COLO829 (cell line): ENCODE measurements around the gene FGFBP1.

Experiments
- DNase-seq: peaks from one replicate; pipeline ENCODE4 v3.0.0; 2012; ENCODE audit warnings: low spot score

FGFBP1 gene

DNA sequence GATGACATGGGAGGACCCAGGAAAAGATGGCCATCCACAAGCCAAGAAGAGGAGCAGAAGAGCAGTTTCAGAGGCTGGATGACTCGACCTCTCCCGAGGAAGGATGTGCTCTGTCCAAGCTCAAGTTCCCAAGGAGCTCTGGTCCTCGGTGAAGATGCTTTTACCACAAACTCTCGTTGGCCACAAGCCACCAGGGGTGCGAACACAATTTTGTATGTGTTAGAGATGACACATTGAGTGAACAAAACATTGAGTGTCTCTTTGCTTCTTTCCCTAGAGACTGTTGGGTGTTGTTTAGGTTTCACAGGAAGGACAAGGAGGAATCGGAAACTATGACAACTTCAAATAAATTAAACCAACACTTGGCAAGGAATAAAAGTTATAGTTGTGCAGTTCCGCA is 26.3 kb downstream of the FGFBP1 start:
- no peak for DNase-seq

DNA sequence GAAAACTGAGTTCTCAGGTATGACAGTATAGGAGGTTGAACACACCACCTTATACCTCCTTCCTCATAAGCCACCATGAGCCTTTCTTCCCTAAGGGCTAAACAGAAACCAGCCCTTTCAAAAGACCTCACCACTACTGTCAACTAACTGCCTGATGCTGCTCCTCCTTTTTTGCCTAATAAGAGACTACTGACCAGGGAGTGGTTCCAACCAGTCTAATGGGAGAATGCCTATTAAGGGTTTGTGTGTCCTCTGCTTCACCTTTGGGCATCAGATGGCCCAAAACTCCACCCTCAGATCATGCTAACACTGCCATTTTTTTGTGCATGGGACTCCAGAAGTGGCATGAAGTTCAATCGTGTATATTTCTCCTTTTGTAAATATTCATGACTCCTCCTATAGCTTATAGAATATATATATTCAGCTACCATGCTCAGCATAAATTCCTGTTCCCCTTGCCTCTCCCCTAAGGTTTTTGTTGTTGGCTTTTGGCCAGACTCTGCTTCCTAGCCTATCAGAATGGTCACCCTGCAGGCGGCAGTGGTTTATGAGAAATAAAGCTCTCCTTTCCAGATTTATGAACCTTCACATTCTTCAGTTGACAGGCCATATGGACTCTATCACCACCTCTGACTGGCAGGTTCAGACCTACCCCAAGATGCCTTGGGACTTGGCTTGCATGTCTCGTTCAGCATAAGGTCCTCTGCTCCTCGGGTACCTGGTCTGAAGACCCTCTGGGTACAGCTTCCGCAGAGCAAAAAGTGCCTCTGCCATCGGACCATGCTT is 28.2 kb downstream of the FGFBP1 start:
- DNase-seq: no peak

DNA sequence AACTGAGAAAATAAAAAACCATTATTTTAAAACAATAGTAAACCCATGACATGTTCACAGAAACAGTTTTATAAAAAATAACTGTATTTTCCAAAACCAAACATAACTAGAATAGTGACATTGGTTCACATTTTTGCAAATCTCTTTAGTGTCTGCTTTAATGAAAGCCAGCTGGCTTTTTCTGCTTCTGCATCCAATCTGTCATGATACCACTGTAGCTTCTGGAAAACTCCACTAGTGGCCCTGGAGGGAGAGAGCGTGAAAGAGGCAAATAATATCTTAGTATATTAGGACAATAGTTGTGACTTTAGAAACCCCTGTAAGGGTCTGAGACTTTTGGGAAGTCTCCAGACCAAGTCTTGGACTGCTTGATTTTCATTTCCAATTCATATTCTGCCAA is 31.1 kb downstream of the FGFBP1 start:
- no peak for DNase-seq

DNA sequence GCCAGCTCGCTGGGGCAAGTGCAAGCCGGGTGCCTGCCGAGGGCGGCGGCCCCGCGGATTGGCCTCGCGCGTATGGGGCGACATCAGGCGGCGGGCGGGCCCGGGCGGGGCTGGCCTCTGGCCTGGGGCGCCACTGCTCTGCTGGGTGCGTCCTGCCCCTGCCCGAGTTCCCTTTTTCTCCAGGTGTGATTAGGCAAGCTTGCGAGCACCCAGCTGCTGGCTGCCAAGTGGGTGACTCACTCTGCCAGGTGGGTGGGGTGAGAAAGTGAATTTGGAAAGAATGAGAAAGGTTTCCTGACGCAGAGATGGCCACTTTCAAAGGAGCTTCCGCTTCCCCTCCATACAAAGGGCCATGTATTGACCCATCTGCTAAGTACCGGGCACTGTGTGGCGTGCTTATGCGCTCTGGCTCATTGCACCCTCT is 32.5 kb downstream of the FGFBP1 start:
- DNase-seq: no peak

DNA sequence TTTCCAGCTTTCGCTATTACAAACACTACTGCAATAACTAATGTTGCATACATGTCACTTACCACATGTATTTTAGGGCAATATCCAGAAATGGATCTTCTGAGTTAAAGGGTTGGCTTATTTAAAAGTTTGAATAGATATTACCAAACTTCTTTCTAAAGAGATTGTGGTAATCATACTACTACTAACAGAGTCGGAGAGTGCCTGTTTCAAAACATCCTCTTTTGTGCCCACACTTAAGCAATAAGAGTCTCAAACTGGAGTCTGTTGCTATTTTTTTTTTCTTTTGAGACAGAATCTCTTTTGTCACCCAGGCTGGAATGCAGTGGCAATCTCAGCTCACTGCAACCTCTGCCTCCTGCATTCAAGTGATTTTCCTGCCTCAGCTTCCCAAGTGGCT is 35.8 kb downstream of the FGFBP1 start:
- DNase-seq: no peak

DNA sequence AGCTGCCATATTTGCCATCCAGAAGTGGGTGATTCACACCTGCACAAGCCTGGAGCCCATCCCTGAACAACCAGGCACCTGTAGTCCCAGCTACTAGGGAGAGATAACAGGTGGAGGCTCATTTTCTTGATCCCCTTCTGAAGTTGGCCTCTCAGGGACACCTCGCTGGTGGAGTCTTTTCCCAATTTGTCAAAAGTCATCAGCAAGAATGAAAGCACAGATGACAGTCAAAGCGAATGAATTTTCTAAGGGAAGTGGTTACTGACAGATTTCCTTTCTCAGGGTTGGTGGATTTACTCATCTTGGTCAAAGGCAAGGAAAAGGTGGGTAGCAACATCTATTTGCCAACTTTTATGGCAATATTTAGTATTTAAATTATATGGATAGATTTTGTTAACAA is 36.5 kb downstream of the FGFBP1 start:
- DNase-seq: no peak

DNA sequence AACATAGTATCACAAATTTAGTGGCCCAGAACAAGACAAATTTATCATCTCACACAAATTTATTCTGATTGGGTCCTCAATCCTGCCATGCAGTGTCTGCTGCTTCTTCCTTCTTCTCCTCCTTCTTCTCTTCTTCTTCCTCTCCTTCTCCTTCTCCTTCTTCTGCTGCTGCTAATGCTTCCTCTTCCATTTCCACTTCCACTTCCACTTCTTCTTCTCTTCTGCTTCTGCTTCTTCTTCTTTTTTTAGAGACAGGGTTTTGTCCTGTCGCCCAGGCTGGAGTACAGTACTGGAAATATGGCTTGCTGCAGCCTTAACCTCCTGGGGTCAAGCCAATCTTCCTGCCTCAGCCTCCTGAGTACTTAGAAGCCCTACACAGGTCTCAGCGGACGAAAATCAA is 37.5 kb downstream of the FGFBP1 start:
- DNase-seq: no peak

DNA sequence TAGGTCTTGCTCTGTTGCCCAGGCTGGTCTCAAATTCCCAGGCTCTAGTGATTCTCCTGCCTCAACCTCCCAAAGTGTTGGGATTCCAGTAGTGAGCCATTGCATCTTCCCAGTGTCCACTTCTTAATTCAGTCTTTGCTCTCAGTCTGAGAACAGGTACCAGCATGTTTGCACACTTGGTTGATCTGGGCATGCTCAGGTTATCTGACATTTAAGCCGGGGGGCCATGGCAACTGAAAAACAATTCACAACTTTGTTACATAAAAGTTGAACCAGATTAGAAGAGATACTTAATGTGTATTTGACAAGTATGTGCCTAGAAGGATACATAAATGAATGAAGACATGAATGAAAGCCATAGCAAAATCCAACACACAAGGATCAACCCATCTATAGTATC is 39.0 kb downstream of the FGFBP1 start:
- DNase-seq: no peak

DNA sequence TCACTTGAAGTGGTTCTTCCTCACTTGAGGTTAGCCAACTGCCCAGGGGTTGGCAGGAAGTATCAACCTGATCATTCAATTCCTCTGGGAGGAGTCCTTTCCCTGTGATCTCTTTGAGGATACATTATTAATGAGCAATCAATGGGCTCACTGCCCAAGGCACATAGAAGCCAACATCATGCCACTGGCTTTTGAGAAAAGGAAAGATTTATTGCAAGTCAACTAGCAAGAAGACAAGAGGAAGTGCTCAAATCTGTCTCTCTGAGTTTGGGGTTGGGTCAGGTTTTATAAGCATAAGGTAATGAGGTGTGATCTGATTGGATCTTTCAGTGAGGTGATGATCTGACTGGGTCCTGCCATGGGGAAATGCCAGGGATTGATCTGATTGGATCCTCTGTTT is 39.6 kb downstream of the FGFBP1 start:
- no peak for DNase-seq

DNA sequence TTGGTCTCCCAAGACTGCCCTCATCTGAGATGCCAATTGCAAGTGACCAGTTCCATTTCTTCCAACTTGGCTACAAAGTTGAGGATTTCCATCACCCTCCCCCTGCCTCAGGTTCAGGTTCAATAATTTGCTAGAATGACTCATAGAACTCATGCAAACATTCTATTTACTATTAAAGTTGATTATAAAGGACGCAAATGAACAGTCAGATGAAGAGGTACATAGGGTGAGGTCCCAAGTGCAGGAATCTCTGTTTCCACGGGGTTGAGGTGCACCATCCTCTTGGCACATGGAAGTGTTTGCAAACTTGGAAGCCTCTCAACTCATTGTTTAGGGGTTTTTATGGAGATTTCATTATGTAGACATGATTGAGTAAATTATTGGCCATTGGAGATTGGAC is 41.0 kb downstream of the FGFBP1 start:
- no peak for DNase-seq

DNA sequence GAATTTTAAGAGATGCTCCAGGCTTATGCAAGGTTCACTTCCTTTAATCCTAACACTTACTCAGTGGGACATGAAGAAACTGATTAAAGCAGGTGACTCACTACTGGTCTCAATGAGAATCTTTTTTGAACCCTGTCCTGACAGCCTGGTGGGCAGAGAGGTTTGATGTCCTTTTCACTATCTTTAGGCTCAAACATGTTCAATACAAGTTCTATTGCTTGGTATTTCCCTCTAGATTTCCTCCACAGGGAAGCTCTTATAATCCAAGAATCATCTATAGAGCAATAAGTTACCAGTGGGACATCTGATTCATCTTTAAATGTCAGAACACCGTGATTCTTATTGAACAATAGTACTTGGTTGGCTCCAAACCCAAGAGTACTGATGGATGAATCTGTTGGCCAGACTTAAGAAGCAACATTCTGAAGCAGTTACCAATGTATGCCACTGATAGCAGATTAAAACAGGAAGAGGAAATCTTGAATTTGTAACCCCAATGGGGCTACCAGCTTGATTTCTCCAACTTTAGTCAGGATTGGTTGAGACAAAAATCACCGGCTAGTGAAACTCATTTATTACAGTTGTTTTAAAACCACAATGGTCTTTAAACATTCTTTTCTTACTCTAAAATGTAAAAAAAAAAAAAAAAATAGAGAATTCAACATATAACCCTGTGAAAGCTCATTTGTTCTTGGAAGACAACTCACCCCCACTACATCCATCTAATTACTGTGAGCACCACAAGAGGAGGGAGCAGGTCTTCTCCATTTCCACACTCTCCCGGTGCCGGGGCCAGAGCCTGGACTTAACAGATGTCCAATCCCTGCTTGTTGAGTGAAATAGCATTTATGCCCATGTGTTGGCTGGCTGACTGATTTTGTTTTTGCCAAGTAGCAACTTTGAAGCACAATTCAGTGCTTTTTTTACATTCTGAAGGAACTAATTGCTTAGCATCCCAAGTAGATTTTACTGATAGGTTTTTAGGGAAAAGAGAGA is 43.3 kb downstream of the FGFBP1 start:
- DNase-seq: no peak

DNA sequence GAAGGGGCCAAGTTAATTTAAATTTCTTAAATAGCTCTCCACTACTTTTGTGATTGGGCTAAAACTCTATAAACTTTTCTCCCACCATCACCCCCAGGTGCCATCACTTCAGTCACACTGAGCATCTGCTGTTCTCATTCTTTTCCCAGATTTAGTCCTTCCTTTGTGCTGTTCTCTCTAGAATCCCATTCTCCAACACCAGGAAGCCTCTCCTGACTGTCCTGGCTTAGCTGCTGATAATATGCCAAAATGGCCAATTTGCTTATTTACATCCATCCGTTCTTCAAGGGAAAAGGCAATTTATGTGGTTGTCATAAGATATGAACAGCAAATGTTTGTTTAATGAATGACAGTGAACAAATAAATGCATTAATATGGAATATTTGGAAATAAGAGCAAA is 44.1 kb downstream of the FGFBP1 start:
- DNase-seq: no peak

DNA sequence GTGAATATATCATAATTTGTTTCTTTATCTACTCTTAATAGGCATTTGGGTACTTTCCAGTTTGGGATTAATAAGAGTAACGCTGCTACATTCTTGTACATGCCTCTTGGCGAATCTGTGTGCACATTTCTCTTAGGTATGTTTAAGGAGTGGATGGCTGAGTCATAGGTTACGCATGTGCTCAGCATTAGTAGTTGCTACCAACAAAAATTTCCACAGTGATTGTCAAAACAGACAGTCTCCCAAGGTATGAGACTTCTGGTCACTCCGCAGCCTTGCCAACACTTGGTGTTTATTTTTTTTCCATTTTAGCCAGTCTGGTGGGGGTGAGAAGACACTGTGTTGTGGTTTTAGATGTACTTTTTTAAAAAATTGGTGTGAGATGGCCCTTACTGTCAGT is 44.6 kb downstream of the FGFBP1 start:
- DNase-seq: no peak

DNA sequence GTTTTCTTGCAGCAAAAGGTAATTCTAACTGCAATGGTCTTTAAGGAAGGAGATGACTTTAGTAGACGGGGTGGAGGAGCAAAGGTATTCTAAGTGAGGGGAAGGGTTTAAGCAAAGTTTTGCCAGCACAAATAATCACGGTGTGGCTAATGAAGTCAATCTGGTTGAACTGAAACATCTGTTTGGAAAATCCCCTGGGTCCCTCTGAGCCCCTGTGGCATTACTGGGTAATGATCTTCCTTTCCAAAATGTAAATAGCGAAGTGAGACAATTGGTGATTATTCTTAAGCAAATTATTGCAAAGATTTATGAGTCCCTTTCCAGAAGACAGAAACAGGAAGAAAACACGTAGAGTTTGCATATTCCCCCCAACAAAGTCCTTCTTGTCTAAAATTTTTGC is 47.2 kb downstream of the FGFBP1 start:
- no peak for DNase-seq

DNA sequence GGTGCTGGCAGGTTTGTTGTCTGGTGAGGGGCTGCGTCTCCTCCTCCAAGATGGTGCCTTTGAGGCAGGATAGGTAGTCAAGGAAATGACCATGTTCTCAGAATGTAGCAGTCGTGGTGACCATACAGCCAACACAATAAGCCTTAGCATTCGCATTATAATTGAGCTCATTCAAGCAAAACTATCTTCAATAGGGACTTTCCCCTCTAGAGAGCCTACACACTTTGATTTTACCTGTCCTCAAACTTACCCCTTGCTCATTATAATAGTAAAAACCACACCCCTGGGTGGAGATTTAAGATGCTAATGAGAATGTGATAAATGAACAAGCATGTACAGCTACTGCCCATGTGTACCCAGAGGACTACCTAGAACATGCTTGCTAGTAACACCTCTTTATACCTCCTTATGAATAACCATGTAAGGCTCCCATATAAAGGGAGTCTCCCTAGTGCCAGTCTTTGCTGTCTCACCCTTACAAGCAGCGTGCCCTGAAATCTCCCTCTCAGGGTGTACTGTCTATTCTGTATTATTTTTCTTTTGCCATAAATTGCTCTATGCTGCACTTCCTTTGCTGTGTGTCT is 48.2 kb downstream of the FGFBP1 start:
- DNase-seq: no peak

DNA sequence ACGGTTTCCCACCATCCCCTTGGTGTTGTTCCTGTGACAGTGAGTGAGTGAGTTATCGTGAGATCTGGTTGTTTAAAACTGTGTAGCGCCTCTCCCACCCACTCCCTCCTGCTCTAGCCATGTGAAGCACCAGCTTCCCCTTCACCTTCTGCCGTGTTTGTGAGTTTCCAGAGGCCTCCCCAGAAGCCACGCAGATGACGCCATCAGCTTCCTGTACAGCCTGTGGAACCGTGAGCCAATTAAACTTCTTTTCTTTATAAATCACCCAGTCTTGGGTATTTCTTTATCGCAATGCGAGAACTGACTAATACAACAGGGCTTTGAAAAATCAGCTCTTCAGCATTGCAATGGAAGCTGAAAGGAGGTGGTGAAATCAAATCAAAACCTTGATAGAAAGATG is 50.0 kb downstream of the FGFBP1 start:
- no peak for DNase-seq
